GM21737 (cell line): Measurements from ENCODE around the gene PHKG2.

Experiments used
- ATAC-seq: cut with Tn5 transposase; IDR thresholded peaks from one replicate; pipeline ENCODE4 v1.9.1; 2021; ENCODE audit warnings: mild to moderate bottlenecking, moderate library complexity; ENCODE audit not compliant: unreplicated experiment

The PHKG2 gene

GRCh38 chr16:30725418-30725792 is 22.8 kb upstream of the PHKG2 start:
- ATAC-seq = no peak

- ATAC-seq = no peak
Measured at GRCh38 chr16:30728321-30728720, 19.9 kb upstream of the PHKG2 start.

GRCh38 chr16:30728899-30729672 is 19.1 kb upstream of the PHKG2 start:
- ATAC-seq = no peak

GRCh38 chr16:30731411-30731810 is 16.8 kb upstream of the PHKG2 start:
- no peak for ATAC-seq

- no peak for ATAC-seq
Measured at GRCh38 chr16:30736995-30737793, 11.0 kb upstream of the PHKG2 start.

GRCh38 chr16:30737794-30738648 is 10.2 kb upstream of the PHKG2 start:
- ATAC-seq = no peak

GRCh38 chr16:30738984-30739951 is 9.0 kb upstream of the PHKG2 start:
- no peak for ATAC-seq

- no peak for ATAC-seq
Measured at GRCh38 chr16:30740364-30741251, 7.6 kb upstream of the PHKG2 start.

- no peak for ATAC-seq
Measured at GRCh38 chr16:30741461-30741914, 6.7 kb upstream of the PHKG2 start.

GRCh38 chr16:30743716-30744115 is 4.5 kb upstream of the PHKG2 start:
- ATAC-seq = no peak

GRCh38 chr16:30744183-30744582 is 4.0 kb upstream of the PHKG2 start:
- no peak for ATAC-seq

- ATAC-seq = no peak
Measured at GRCh38 chr16:30745082-30745481, 3.1 kb upstream of the PHKG2 start.

GRCh38 chr16:30746638-30747175 is 1.5 kb upstream of the PHKG2 start:
- no peak for ATAC-seq

GRCh38 chr16:30747331-30747730 is 894 bp upstream of the PHKG2 start:
- no peak for ATAC-seq

- ATAC-seq = no peak
Measured at GRCh38 chr16:30748634-30749445, 615 bp downstream of the PHKG2 start.

GRCh38 chr16:30750201-30750600 is 2.0 kb downstream of the PHKG2 start:
- ATAC-seq = no peak

- no peak for ATAC-seq
Measured at GRCh38 chr16:30750876-30751465, 2.7 kb downstream of the PHKG2 start.

- ATAC-seq = no peak
Measured at GRCh38 chr16:30753596-30753995, 5.4 kb downstream of the PHKG2 start.
